ENCODE results near the gene KANK3.
A peak's percentile ranks its signal among the peaks of the same experiment; 100 is the strongest.
"Not testable (repeated sequence)": the region's sequence is repeated elsewhere in the genome, so short reads cannot be mapped to it uniquely, and the experiment has no call there.

KANK3 gene

GRCh38 chr19:8336660-8337059 lies 6.4 kb downstream of the KANK3 start:
- no peak for DNase-seq

DNA sequence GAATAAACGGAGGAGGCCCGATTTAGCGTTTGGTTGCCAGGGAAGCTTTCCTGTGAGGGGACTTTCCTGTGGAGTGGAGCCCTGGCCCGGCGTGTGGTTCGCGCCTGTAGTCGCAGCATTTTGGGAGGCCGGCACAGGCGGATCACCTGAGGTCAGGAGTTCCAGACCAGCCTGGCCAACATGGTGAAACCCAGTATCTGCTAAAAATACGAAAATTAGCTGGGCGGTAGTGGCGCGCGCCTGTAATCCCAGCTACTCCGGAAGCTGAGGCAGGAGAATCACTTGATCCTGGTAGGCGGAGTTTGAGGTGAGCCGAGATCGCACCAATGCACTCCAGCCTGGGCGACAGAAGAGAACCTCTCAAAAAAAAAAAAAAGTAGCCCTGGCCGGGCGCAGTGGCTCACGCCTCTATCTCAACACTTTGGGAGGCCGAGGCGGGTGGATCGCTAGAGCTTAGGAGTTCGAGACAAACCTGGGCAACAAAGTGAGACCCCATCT lies 6.9 kb downstream of the KANK3 start:
- DNase-seq, result no peak

- DNase-seq, result no peak
Measured at GRCh38 chr19:8335343-8336071, 7.6 kb downstream of the KANK3 start.

DNA sequence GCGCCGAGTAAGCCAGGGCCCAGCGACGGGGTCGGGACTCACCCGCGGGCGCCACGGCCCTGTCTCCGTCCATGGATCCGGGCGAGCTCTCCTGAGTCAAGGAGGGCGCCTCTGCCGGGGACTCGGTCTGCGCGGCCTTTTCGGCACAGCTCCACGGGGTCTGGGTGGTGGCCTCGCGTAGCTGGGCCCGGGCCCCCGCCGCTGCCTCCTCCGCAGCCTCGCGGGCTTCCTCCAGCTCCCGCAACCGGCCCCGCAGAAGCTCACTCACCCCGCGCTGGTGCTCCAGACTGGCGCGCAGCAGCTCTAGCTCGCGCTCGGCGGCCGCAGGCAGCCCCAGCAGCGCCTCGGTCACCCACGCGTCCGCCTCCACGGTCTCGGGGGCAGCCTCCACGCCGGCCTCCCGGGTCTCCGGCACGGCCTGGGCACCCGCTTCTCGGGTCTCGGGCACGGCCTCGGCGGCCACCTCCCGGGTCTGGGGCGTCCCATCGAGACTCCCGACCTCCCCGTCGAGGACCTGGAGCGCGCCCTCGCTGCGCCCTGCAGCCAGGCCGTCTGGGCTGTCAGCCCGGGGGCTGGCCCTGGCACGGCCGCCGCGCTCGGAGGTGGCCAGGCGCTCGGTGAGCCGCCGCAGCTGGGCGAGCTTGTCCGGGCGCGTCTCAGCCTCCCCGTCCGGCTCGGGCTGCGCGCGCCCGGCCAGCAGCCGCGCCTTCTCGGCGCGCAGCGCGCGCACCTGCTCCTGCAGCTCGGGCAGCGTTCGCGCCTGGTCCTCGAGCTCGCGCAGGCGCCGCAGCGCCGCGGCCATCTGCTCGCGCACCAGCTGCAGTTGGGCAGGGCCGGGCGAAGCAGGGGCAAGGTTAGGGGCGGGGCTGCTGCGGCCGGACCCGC lies 8.4 kb downstream of the KANK3 start:
- DNase-seq, result no peak

DNA sequence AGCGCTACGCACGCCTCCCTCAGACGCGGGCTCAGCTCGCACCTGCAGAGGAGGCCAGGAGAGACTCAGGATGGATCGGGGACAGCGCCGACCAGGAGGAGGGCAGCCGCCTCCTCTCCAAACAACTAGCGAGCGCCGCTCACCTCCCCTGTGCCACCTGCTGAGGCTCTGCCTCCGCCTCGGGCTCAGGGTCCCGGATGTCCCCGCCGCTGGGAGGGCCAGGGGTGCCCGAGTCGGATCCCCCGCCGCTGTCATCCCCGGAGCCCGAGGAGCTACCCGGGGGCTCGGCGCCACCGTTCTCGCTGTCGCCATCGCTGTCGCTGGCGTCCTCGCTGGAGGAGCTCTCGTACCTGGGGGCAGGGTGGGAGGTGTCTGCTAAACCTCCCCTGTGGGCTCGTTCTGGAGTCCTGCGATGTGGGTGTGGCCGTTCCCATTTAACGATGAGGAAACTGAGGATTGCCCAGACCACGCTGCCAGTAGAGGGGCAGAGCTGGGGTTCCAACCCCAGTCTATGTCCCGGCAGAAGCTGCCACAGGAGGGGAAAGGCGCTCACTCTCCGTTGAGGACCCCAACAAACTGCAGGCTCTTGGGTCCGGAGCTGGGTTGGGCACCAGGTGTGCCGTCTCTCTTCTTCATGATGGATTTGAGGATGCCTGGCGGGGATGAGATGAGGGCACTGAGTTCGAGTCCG lies 9.2 kb downstream of the KANK3 start:
- DNase-seq, result no peak

- no peak for DNase-seq
Measured at GRCh38 chr19:8332976-8333766, 9.9 kb downstream of the KANK3 start.

- no peak for DNase-seq
Measured at GRCh38 chr19:8331263-8331845, 11.7 kb downstream of the KANK3 start.

- no peak for DNase-seq
Measured at GRCh38 chr19:8329996-8330395, 13.1 kb downstream of the KANK3 start.

DNA sequence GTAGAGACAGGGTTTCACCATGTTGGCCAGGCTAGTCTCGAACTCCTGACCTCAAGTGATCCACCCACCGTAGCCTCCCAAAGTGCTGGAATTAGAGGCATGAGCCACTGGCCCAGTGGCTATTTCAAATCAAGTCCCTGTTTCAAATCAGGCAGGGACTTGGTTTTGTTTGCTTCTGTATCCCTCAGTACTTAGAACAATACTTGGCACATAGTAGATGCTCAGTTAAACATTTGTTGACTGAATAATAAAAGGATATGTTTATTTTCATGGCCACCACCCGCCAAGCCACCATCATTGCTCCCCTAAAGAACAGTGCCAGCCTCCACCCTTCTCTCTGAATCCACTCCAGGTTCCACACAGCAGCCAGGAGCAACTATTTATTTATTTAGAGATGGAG lies 17.6 kb downstream of the KANK3 start:
- DNase-seq, result no peak

DNA sequence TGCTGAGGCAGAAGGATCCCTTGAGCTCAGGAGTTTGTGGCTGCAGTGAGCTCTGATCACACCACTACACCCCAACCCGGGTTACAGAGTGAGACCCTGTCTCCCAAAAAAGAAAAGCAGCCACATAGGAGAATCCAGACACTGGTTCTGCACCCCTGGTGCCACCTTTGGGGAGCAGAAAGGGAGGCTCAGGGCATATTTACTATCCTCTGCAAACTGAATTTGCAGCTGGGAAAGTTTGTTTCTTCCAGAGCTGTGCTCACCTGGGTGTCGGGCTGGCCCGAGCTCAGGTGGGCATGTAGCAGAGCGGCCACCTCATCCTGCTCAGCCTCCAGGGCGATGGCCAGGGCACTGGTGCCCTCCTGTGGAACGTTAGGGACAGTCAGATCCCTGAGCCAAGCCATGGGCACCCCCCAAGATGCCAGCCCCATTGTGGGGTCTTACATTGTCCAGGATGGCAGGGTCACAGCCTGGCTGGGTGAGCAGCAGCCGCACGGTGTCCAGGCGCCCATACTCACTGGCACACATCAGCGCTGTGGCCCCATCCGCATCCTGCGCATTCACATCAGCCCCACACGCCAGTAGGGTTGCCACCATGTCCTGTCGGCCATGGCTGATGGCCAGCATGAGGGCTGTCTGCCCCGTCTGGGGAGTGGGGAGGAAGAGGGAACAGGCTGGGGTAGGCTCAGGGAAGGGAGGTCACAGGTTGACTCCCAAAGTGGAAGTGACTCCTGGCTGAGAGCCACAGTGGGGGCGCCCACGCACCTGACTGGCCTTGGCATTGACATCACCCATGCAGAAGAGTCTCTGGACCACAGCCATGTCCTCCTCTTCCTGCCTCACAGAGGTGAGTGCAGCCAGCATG lies 18.6 kb downstream of the KANK3 start:
- DNase-seq, result no peak

- DNase-seq, result no peak
Measured at GRCh38 chr19:8323781-8324185, 19.3 kb downstream of the KANK3 start.

- DNase-seq, result no peak
Measured at GRCh38 chr19:8322638-8322997, 20.4 kb downstream of the KANK3 start.

GRCh38 chr19:8321986-8322637 lies 20.9 kb downstream of the KANK3 start:
- no peak for DNase-seq

GRCh38 chr19:8321067-8321985 lies 21.7 kb downstream of the KANK3 start, which contains the start of the genes NDUFA7 and RPS28:
TSS of gene NDUFA7 (minus strand) at chr19:8321375. CDS start at chr19:8321358, 17 bp downstream.
TSS of gene RPS28 (plus strand) at chr19:8321496. CDS start at chr19:8321531, 35 bp downstream.
- DNase-seq, result peak; percentile 25

- DNase-seq, result no peak
Measured at GRCh38 chr19:8320564-8321066, 22.4 kb downstream of the KANK3 start.

DNA sequence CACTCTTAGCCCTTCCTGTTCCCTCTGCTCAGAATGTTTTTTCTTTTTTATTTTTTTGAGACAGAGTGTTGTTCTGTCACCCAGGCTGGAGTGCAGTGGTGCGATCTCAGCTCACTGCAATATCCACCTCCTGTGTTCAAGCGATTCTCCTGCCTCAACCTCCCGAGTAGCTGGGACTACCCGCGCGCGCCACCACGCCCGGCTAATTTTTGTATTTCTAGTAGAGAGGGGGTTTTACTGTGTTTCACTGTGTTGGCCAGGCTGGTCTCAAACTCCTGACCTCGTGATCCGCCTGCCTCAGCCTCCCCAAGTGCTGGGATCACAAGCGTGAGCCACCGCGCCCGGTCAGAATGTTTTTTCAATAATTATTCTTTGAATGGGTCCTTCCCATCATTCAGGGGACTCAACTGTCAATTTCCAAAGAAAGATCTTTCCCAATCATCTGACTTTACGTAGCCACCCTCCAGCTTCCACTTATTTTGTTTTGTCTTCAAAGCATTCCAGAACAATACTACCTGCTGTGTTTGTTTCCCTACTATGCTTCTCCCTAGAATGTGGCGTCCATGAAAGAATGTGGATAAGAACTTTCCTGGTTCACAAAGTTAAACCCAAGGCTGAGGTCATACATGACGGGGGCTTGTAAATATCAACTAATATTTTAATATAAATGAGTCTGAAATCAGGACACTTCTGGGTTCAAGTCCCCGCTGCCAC lies 23.1 kb downstream of the KANK3 start:
- no peak for DNase-seq

DNA sequence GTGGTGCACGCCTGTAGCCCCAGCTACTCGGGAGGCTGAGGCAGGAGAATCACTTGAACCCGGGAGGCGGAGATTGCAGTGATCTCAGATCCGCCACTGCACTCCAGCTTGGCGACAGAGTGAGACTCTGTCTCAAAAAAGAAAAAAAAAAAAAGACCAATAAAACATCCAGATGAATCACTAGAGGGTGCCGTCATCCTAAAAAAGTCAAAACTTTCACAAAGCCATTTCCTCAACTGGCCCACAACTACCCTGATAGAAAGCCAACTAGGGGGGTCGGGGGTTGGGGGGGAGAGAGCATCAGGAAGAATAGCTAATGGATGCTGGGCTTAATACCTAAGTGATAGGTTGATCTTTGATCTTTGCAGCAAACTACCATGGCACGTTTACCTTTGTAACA lies 24.2 kb downstream of the KANK3 start:
- not testable (repeated sequence) for DNase-seq

GRCh38 chr19:8316351-8317125 lies 26.5 kb downstream of the KANK3 start:
- DNase-seq, result no peak
